ENCODE measurements around the gene CYP26B1.

The CYP26B1 gene

DNA sequence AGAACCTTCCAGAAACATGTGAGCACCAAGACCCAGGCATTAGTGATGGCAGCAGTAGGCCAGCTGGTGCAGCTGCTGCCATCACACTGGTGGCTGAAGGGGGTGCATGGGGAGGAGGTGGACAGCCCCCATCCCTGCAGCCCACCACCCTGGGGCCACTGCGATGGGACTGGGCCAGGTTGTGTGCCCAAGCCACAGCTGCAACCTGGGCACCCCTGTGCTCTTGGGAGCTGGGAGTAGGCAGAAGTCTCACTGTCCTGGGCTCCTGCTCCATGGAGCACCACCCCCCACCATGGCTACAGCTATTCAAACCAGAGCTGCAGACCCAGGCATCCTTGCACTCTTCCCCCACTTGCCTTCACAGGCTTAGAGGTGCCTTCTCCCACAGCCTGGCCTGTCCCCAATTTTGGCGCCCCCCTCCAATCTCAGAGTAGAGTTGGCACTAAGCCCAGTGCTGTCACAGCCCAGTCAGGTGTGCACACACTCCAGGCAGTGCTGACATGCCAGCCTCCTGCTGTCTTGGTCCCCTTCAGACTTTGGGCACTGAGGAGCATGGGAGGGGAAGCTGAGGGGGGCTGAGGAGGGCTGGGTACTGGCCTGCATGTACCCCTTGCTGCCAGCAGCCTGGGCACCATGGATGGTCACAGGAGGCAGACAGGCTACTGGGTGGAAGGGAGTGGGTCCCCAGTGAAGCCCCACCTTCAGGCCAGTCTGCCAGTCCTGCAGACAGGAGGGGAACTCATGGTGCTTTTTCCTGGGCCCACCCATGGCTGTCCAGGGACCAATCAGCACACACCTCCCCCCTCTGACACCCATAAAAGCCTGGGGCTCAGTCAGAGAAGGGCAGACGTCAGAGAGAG, 67.1 kb downstream of the CYP26B1 start:
- no peak for DNase-seq

All from stimulated activated CD4-positive, alpha-beta T cell treated with anti-CD3 and anti-CD28 coated beads, Interleukin-4, amount 100 ng/mL, for 24 hours (primary cell).